Mesothelial cell of epicardium (in vitro differentiated cells): ENCODE results near the gene OBP2A. TPM values are rescaled to one million over a fixed set of nuclear protein-coding genes. Genes with fewer than 3 reads are reported as not detected.

Experiments
- DNase-seq, 2 experiments: peaks; one replicate each; pipeline ENCODE4 v3.0.0; 2021; ENCODE audit warnings: low spot score in 2 of 2; ENCODE audit not compliant: unreplicated experiment in 2 of 2
- H3K27ac Mint-ChIP-seq: 2 replicates; pipeline ENCODE4 v1.8.0; 2021; ENCODE audit warnings: mixed read lengths
- H3K27me3 Mint-ChIP-seq: 2 replicates; pipeline ENCODE4 v1.8.0; 2021; ENCODE audit warnings: low read depth, mixed read lengths
- H3K36me3 Mint-ChIP-seq: 2 replicates; pipeline ENCODE4 v1.8.0; 2021; ENCODE audit warnings: mixed read lengths
- H3K4me1 Mint-ChIP-seq: 2 replicates; pipeline ENCODE4 v1.8.0; 2021; ENCODE audit warnings: mixed read lengths
- H3K4me3 Mint-ChIP-seq: 2 replicates; pipeline ENCODE4 v1.8.0; 2021; ENCODE audit warnings: mild to moderate bottlenecking, moderate library complexity, mixed read lengths
- H3K9me3 Mint-ChIP-seq: 2 replicates; pipeline ENCODE4 v1.8.0; 2021; ENCODE audit warnings: mixed read lengths
- total RNA-seq: library from RNA; stranded (reverse); gene quantifications from 3 replicates; pipeline ENCODE4 v1.2.1, GENCODE V29; 2021
- TF ChIP-seq, protein P1 (sequence below): fragments of 200-600 bp; sonication (generic); IDR thresholded peaks from one replicate; pipeline ENCODE4 v1.5.0; 2021; ENCODE audit warnings: antibody characterized with exemption; ENCODE audit not compliant: unreplicated experiment

Gene OBP2A
- total RNA-seq, 1 donor from 2014 or later: not detected

DNA sequence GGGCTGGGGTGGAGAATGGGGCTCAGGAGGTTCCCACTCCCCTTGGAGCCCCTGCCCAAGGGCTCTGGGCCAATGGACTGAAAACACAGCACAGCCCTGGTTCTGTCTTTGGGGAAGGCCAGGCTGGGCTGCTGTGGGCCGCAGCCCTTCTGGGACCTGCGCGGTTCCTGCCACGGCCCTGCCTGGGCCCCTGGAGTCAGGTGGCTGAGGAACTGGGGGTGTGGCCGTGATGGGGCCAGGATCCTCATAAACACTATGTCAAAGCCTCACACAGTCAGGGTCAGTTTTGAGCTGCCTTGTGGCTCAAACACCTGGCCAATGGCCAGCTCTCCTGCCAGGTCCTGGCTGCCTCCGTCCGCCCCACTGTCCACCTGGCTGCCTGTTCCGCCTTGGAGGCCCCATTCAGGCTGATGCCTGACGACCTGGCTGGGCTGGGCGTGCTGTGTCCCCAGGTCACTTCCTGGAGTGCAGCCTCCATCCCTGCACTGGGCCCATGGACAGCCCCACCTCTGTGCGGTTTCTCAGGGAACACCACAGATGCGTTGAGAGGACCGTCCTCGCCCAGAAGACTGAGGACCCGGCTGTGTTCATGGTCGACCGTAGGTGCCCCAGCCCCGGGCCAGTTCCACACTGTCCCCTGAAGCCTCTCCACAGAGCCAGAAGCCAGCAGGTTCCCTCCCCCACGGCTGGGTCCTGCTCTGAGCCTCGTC lies 43.1 kb downstream of the OBP2A start:
- DNase-seq: peak; percentile 14 to 35
- Mint-ChIP-seq H3K9me3 (no peaks in the 10 kb centered on the region), H3K36me3 (no peaks in the 10 kb centered on the region), H3K27ac (no peak overlapping the region), H3K4me3 (no peak overlapping the region), H3K27me3 (no peaks in the 10 kb centered on the region), H3K4me1 (no peaks in the 10 kb centered on the region)
- TF ChIP-seq, protein P1, sequence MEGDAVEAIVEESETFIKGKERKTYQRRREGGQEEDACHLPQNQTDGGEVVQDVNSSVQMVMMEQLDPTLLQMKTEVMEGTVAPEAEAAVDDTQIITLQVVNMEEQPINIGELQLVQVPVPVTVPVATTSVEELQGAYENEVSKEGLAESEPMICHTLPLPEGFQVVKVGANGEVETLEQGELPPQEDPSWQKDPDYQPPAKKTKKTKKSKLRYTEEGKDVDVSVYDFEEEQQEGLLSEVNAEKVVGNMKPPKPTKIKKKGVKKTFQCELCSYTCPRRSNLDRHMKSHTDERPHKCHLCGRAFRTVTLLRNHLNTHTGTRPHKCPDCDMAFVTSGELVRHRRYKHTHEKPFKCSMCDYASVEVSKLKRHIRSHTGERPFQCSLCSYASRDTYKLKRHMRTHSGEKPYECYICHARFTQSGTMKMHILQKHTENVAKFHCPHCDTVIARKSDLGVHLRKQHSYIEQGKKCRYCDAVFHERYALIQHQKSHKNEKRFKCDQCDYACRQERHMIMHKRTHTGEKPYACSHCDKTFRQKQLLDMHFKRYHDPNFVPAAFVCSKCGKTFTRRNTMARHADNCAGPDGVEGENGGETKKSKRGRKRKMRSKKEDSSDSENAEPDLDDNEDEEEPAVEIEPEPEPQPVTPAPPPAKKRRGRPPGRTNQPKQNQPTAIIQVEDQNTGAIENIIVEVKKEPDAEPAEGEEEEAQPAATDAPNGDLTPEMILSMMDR: no peak

DNA sequence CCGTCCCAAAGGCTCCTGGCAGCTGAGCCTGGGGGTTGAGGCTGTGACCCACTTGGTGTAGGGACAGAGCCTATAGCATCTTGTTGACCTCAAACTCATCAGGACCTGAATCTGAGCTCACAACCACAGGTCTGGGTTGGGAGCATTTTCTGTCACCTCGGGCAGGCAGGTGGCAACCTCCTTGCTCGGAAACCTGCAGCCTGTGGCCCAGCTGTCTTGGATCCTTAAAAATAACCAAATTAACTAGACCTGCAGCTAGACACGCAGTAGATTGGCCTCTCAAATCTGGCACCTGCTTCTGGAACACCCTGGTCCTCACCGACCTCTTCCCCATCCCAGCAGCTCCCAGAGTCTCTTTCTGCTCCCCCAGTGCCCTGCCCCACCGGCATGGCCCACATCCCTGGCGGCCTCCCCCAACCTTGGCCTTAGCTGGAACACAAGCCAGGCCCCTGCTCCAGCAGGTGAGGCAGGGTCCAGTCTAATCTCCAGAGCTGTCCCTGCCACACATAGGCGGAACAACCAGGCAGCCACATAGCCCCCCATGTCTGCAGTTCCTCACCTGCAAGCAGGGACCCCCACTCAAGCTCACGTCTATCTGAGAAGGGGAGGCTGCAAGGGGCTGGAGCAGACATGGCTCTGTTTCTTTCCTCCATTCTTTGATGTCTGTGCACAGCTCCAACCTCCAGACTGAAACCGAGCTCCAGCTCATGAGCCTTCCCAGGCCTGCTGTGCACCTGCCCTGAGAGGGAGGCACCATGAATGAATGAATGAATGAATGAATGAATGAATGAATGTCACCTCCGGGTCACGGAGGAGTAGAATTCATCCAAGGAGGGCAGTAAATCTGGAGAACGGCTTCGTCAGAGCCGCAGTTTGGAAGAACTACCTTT lies 43.9 kb downstream of the OBP2A start:
- H3K27ac Mint-ChIP-seq: peak overlapping the region; percentile 47
- H3K4me1 Mint-ChIP-seq: no peaks in the 10 kb centered on the region
- no peaks in the 10 kb centered on the region for H3K36me3 Mint-ChIP-seq
- H3K9me3 Mint-ChIP-seq: peaks cover 2% of the 10 kb centered on the region
- TF ChIP-seq, protein P1: no peak
- no peak for DNase-seq
- no peak overlapping the region for H3K4me3 Mint-ChIP-seq
- H3K27me3 Mint-ChIP-seq: no peaks in the 10 kb centered on the region

DNA sequence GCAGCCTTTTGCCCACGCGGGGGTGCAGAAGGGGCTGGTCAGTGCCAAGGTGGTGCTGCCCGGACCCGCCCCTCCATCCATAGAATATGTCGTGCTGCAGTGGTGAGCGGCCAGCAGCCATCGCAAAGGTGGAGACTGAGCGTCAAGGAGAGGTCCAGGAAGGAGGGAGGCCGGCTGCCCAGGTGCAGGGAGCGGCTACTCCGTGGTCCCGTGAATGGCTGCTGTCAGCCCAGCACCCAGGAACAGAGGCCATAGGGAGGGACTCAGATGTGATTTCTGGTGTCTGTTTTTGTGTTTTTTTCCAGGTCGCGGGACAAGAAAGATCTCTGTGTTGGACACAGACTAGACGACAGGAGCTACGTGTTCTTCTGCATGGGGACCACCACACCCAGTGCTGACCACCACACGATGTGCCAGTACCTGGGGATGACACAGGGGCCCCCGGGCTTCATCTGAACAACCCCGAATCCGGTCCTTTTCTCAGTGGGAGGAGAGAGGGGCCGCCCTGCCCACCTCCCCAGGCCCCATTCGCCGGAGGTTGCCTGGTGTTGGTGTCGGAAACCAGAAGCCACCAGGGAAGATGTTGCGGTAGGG lies 44.7 kb downstream of the OBP2A start:
- no peak overlapping the region for H3K4me3 Mint-ChIP-seq
- DNase-seq: peak in 1 of 2 experiments; percentile 28
- H3K27ac Mint-ChIP-seq: no peak overlapping the region
- H3K36me3 Mint-ChIP-seq: no peaks in the 10 kb centered on the region
- TF ChIP-seq, protein P1: no peak
- H3K9me3 Mint-ChIP-seq: peaks cover 8% of the 10 kb centered on the region
- H3K4me1 Mint-ChIP-seq: no peaks in the 10 kb centered on the region
- no peaks in the 10 kb centered on the region for H3K27me3 Mint-ChIP-seq

DNA sequence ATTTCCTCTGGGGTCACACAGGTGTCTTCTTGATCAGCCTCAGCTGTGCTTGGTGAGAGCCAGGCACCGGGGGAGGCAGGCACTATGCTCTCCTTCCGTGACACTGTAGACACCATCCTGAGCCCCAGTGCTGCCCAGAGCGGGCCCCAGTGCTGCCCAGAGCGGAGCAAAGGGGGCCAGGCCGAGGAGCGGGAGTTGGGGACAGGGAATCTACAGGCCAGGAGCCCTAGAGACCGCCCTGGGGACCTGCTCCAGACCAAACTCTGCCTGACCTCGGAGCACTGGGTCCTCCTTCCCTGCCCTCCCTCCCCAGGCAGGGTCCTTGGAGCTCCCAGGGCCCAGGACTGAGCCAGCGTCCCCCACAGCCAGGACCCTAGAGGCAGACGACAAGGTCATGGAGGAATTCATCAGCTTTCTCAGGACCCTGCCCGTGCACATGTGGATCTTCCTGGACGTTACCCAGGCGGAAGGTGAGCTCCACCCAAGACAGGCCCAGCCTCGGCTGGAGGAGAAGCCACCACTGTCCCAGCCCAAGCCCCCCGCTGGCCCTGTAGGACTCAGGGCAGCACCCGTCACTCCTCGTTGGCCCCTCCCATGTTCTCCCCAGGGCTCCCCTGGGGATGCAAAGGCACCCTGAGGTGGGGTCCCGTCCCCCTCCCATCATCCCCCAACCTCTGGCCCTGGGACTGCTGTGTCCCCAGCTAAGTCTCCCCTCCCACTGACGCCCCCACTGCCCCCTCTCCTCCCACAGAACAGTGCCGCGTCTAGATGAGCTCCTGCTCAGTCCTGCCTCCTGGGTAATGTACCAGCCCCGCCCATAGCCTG lies 45.8 kb downstream of the OBP2A start:
- no peaks in the 10 kb centered on the region for H3K27me3 Mint-ChIP-seq
- H3K9me3 Mint-ChIP-seq: peaks cover 14% of the 10 kb centered on the region
- H3K4me3 Mint-ChIP-seq: no peak overlapping the region
- peak in 1 of 2 experiments; percentile 37 for DNase-seq
- H3K4me1 Mint-ChIP-seq: no peaks in the 10 kb centered on the region
- H3K36me3 Mint-ChIP-seq: no peaks in the 10 kb centered on the region
- H3K27ac Mint-ChIP-seq: no peak overlapping the region
- TF ChIP-seq, protein P1: no peak

DNA sequence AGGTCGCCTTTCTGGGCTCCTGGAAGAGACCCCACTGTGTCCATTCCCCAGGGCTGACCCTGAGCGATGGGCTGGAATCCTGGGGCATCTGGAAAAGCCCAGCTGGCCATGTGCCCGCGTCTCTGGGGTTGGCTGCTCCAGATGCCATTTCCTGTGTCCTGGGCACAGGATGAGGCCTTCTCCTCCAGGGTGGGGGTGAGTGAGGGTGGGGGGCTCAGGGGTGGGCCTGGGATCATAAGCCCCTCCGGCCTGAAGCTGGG lies 46.3 kb downstream of the OBP2A start:
- TF ChIP-seq, protein P1: no peak
- Mint-ChIP-seq H3K27ac (no peak overlapping the region), H3K9me3 (peaks cover 14% of the 10 kb centered on the region), H3K4me3 (no peak overlapping the region), H3K4me1 (no peaks in the 10 kb centered on the region), H3K27me3 (no peaks in the 10 kb centered on the region), H3K36me3 (no peaks in the 10 kb centered on the region)
- DNase-seq: no peak
